ENCODE measurements around the gene MAPK7. TPM values are rescaled to one million over a fixed set of nuclear protein-coding genes. Genes with fewer than 3 reads are reported as not detected.

The MAPK7 gene
- total and polyA plus RNA-seq, 2 of the 4 experiments (the other 2 are of a cell fraction) = 9.7 to 25.4 TPM

GRCh38 chr17:19333132-19333440 is 45.2 kb upstream of the MAPK7 start:
- Histone ChIP-seq H2BK15ac (ENCODE audit: low read depth, low read length) (no peak overlapping the region), H4K91ac (ENCODE audit: insufficient read depth, low read depth, low read length) (no peak overlapping the region), H3K4me1 (ENCODE audit: control insufficient read depth, insufficient read depth, low read length) (peaks cover 27% of the 10 kb centered on the region), H3K9me1 (ENCODE audit: insufficient read depth, low read length) (peaks cover 40% of the 10 kb centered on the region), H3K4ac (ENCODE audit: low read depth, low read length) (no peak overlapping the region), H4K5ac (ENCODE audit: low read depth, low read length) (no peak overlapping the region), H3K23ac (ENCODE audit: low read depth, low read length) (no peak overlapping the region), H4K20me1 (ENCODE audit: insufficient read depth, low read length) (peaks cover 4% of the 10 kb centered on the region; the same call in 1 of the 2 replicates), H3K79me1 (ENCODE audit: low read depth in 1 of 2, low read length in 2 of 2) (peaks cover 0 to 32% of the 10 kb centered on the region in 2 experiments; a peak in 2 of 4 replicates), H3K4me3 (ENCODE audit: insufficient read depth, low read depth, low read length) (no peak overlapping the region), H2AK5ac (ENCODE audit: low read depth, low read length) (0 out of 2 replicates have a peak overlapping the region, but pooled peaks have one; percentile 20), H2AFZ (replicated peaks; ENCODE audit: low read length, poor library complexity) (no peak overlapping the region), H2AK9ac (replicated peaks; ENCODE audit: low read depth, low read length, poor library complexity) (no peak overlapping the region), H3K56ac (ENCODE audit: extremely low read depth, insufficient read depth, low read length) (no peak overlapping the region), H3K4me2 (ENCODE audit: low read depth, low read length) (no peak overlapping the region), H3K36me3 (ENCODE audit: control insufficient read depth, insufficient read depth, low read length) (peaks cover 18% of the 10 kb centered on the region; the same call in 1 of the 2 replicates), H3K9ac (ENCODE audit: low read depth, low read length) (no peak overlapping the region), H3K18ac (ENCODE audit: low read depth, low read length) (peak overlapping the region; percentile 28; the same call in 1 of the 2 replicates), H4K8ac (ENCODE audit: low read depth in 2 of 2, low read length in 2 of 2) (no peak overlapping the region), H3K27ac (ENCODE audit: insufficient read depth, low read length) (no peak overlapping the region), H2BK5ac (ENCODE audit: low read depth, low read length, poor library complexity, severe bottlenecking) (peak overlapping the region; percentile 92), H3K9me3 (ENCODE audit: control insufficient read depth, insufficient read depth, low read length) (no peaks in the 10 kb centered on the region), H3K14ac (replicated peaks; ENCODE audit: low read depth, low read length) (no peak overlapping the region), H3K27me3 (ENCODE audit: control insufficient read depth, insufficient read depth, low read length) (no peaks in the 10 kb centered on the region), H2BK120ac (ENCODE audit: low read depth, low read length) (peak overlapping the region; percentile 53; the same call in 1 of the 2 replicates), H2BK20ac (ENCODE audit: low read depth, low read length) (no peak overlapping the region)
- TF ChIP-seq RCOR1 (IDR thresholded peaks at IDR 0.05; ENCODE audit: insufficient replicate concordance, low read length) = no peak
- no peak for TF ChIP-seq FOS (IDR thresholded peaks at IDR 0.05; ENCODE audit: low read depth, low read length)
- TF ChIP-seq BHLHE40 (IDR thresholded peaks at IDR 0.05; ENCODE audit: low read depth, low read length) = no peak
- intact Hi-C loops (cut with micrococcal nuclease) = no loop called here
- WGBS, 2 experiments (ENCODE audit: extremely low coverage in 2 of 2, insufficient read length in 1 of 2) = no CpG with 5 or more reads among the region's 1 CpG
- dilution Hi-C loops (cut with HindIII; ENCODE audit: low sequenced_read_pairs, unreplicated experiment) = no loop called here
- ATAC-seq (ENCODE audit: low read depth) (no peak), DNase-seq (no peak)
- ChIA-PET CTCF (no interaction called here), POLR2A (ENCODE audit: unreplicated experiment) (no interaction called here)
- BruUV-seq (replicated peaks) = no TSS peak
- in situ Hi-C loops (cut with MboI; ENCODE audit: low sequenced_read_pairs) = no loop called here

Data from IMR-90 (cell line).